Globus pallidus (tissue), 1 donor: ENCODE measurements around the gene CDC42EP4.

Source experiments
- DNase-seq: peaks from one replicate; pipeline ENCODE4 v3.0.0-alpha.2; 2015; ENCODE audit warnings: low spot score

CDC42EP4 gene, protein sequence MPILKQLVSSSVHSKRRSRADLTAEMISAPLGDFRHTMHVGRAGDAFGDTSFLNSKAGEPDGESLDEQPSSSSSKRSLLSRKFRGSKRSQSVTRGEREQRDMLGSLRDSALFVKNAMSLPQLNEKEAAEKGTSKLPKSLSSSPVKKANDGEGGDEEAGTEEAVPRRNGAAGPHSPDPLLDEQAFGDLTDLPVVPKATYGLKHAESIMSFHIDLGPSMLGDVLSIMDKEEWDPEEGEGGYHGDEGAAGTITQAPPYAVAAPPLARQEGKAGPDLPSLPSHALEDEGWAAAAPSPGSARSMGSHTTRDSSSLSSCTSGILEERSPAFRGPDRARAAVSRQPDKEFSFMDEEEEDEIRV

DNA sequence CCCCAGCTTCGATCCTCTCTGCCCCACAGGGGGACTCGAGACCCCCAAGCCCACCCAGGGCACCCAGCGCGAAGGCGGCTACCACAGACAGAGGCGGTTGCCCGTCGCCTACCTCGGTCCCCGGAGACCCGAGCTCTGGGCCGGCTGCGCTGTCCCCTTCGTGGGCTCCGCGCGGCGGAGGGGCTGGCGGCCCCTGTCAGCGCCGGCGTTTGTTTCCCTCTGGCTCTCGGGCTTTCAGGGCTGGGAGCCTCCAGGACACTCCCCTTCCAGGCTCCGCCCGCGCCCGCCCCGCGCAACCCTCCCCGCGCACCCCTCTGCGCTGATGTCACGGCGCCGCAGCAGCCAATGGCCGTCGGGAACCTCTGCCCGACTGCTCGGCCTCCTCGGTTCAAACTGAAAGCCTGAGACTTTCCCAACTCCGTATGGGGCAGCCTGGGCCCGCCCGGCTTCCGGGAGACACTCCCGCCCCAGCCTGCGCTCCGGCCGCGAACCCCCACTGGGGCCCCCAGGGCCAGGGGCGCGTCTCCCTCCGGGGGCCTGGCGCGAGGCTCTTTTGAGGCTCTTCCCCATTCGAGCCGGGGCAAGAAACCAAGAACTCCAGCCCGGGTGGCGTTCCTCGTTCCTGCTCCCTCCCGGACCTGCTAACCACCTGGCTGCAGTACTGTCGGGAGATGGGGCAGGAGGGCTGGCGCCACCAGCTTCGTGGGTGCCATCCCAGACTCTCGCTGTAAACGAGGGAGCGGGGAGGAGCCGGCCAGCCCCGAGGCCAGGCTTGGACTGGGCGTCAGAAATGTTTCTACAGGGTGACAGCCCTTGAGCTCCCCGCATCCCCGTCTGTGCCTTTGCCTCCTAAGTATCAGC, at the start of gene CDC42EP4:
Gene CDC42EP4, minus strand, starts transcription at position 221 of the 861 bp plus-strand sequence. CDS start 25,501 bp downstream, outside the sequence.
- peak; percentile 95 for DNase-seq

DNA sequence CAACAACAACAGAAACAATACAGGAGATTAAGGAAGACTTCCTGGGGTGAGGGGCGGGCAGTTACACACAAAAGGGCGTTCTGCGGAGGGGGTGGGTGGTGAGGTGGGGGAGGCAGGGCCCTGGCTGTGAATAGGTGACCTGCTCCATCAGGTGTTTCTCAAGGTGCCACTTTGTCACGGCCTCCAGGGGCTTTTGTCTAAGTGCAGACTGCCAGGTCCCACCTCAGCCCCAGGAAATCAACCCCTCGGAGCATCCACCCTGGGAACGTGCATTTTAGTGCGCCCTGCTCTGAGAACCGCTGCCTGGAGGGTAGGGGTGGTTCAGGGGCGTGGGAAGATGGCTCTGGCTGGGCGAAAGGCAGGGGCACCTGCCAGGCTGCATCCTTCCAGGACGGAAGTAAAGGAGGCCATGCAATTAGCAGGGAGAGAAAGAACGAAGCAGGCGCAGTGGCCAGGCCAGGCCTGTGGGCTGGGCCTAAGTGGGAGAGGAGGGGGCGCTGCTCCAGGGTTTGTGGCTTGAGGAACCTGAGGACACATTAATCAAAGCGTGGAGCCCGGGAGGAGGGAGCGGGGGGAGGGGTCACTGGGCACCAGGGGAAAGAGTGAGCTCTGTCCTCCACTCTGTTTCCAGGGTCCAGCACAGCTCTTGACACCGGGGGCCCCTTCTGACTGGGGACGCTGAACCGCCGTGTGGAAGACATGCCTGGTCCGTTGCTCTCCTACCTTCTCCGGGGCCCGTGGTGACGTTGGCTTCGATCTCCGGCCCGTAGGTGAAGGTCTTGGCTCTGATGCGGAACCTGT, 49.4 kb upstream of the CDC42EP4 start:
- DNase-seq, result no peak

DNA sequence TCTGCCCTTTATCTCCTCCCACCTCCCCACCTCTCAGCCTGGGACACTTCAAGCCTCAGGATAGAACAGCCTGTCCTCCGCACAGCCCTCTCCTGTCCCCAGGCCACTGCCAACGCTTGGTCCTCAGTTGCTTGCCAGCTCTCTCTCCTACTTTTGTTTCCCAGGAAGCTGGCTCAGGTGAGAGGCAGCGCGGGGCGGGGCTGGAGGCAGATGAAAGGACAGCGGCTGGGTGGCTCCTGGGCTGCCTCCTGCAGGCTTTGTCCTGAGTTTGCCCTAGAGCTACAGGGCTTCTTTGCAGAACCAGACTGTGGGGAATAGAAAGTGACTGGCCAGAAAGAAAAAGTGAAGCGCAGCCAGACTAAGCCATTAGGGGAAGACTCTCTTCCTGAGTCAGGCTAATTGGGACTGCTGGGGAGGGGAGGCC, 48.2 kb upstream of the CDC42EP4 start:
- DNase-seq, result no peak

DNA sequence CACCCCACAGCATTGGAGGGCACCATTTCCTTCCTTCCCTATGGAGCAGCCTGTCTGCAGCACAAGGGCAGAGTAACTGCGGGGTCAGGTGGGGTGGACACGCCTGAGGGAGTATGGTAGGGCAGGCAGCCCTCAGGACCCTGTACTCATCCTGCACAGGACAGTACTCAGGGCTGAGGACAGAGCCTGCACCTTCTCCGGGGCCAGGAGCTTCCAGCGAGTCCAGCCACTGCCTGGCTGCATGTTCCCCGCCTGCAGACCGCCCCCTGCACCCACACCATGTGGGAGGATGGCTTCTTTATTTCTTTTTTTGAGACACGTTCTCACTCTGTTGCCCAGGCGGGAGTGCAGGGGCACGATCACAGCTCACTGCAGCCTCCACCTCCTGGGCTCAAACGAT, 47.6 kb upstream of the CDC42EP4 start:
- DNase-seq, result no peak

DNA sequence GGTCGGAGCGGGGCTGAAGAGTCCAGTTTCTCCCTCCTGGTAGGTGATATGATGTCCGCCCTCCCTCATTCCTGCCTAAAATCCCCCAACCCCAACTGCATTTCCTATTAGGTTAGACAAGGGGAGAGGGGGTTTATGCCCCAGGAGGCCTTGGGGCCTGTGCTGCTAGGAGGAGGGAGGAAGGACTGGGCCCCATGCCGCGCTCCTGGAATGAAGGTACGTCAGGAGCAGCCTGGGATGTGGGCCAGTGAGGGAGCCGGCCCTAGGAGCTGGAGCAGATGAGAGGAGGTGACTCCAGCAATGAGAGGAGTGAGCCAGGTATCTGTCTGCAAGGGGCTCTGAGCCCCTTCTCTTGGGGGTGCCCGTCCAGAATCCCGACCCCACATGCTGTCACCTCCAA, 46.9 kb upstream of the CDC42EP4 start:
- no peak for DNase-seq

DNA sequence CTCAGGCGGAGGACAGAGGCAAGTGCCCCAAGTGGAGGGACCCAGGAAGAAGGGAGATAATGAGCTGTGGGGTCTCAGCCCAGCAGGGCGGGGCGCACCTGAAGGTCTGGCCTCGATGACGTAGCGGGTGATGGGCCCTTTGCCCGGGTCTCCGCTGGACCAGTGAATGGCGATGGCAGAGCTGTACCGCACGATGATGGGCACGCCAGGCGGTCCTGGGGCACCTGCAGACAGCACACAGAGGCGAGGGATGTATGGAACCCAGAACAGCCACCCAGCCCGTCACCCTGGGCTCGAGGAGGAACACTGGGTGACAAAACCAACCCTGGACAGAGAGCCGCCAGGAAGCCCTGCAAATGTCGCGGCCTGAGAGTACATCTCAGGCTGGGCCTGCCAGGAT, 46.2 kb upstream of the CDC42EP4 start:
- no peak for DNase-seq

DNA sequence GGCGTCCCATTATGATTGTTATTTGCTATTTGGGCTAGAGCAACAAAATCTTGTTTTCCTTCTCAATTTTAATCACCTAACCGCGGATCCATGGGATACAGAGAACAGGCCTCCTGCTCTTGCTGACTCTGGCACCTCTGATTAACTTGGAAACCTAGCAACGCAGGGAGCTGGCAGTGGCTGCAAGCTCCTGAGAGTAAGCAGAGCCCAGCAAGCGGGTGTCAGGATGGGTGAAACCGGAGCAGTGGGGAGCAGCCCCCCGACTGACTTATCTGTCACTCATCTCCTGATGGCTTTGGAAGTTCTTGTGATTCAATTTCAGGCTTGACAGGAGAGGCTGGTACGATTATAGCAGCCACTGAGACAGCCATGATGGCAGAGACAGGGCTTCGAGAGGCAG, 45.5 kb upstream of the CDC42EP4 start:
- DNase-seq, result no peak

DNA sequence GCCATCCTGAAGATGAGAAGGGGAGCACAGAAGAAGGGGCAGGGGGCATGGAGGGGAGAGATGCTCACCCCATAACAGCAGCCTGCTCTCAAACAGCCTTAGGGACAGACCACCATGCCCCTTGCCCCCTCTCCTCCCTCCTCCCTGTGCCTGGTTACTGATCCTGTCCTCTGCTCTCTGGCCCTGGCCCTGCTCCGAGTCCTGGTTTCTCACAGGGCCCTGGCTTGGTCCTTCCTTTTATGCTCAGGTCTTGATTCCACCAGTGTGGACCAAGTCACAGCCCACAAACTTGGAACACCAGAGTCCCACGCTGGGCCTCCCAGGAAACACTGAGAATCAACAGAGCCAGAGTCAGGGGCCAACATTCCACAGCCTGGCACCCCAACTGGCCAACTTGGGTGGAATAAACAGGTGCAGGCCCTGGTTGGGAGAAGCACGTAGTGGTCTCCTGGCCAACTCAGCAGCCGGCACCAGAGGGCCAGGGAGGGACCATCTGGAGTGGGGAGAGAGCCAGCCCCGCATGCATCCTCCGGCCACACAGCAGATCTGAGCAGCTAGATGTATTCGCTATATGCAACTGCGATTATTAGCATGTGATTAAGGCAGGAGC, 44.9 kb upstream of the CDC42EP4 start:
- DNase-seq, result no peak

DNA sequence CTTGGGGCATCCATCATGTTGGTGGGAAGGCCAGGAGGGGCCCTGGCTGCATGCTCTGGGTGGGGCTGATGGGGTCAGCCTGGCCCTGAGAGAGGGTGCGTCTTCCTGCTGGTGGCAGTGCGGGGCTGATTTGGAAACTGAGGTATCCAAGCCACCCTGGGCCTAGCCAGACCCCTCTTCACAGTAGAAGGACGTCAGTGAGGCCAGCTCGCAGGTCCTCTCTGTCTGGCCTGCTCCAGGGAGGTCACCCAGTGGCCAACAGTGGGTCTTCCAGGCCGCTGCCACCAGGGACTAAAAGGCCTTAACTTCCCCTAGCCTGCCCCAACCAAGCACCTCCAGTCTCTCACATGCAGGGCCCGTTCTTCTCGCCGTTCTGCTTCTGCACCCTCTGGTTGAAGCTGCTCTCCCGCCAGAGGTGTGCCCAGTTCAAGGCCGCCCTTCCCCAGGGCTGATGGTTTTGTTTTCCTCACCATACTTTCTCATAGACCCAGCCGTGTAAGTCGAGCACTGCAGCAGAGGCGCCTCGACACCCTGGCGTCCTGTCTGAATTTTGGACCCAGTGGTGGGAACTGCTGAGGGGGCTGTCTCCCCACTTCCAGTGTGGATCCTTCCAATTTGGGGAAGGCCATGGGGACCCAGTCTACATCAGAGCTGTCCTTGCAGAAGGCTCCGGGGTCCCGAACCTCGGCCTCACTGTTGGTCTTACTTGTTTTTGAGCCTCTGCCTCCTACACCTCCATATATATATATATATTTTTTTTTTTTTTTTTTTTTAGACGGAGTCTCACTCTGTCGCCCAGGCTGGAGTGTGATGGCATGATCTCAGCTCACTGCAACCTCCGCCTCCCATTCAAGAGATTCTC, 42.9 kb upstream of the CDC42EP4 start:
- DNase-seq, result no peak

DNA sequence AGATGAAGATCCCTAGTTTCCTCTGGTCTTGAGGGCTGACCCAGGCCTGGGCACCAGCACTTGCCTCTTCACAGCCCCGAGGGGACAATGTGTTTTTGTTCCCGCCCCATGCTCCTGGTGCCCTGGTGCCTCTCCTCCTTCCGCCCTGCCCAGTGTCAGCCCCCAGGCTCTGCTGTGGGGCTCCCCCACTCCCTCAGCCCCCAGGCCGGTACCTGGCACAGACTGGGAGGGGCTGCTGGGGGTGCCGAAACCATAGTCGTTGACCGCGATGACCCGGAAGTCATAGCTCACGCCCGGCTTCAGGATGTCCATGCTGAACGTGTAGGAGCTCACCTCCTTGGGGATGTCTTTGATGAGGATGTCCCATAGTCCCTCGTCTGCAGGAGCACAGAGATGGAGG, 40.5 kb upstream of the CDC42EP4 start:
- no peak for DNase-seq

DNA sequence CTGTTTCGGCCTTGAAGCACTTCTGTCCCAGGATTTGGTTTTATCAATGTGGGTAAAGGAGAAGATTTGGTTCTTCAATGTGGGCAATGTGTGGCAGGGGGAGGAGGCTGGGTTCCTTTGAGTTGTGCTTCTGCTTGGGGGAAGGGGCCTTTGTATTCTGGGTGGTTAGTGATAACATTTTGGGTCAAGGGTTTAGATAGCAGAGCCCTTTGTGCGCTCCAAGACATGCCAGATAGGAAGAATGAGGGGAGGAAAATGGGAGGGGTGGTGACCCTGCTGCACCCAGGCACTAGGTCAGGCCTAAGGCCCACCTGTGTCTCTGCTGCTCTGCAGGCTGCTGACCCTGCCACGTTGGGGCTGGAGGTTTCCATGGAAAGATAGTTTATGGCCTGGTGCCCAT, 40.0 kb upstream of the CDC42EP4 start:
- DNase-seq, result no peak

DNA sequence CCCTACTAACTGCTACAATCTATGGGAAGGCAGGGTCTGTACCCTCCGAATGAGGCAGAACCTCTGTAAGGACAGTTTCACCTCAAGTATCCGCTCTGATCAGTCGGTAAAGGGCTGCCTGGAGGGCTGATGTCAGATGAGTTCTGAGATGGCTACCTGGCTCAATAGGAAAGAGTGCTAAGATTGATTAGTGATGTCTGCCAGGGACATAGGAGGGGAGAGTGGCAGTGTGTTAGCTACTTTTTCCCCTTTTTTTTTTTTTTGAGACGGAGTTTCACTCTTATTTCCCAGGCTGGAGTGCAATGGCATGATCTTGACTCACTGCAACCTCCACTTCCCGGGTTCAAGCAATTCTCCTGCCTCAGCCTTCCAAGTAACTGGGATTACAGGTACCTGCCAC, 39.1 kb upstream of the CDC42EP4 start:
- DNase-seq, result no peak

DNA sequence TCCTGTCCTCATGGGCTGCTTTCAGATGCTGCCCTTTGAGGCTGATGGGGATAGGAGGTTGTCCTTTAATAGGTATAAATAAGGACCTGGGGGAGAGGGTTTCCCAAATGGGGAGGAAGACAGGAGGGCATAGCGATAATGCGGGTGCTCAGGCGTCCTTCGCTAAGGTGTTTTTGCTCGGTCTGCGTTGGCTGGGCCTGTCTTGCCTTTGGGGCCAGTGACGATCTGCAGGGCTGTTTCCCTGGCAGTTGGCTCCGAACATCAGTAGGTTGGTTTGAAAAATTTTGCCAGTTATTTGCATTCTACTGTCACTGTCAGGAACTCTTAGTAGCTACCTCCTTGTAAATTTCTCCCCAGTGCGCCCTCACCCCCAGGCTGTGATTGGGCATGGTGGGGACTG, 37.8 kb upstream of the CDC42EP4 start:
- no peak for DNase-seq

DNA sequence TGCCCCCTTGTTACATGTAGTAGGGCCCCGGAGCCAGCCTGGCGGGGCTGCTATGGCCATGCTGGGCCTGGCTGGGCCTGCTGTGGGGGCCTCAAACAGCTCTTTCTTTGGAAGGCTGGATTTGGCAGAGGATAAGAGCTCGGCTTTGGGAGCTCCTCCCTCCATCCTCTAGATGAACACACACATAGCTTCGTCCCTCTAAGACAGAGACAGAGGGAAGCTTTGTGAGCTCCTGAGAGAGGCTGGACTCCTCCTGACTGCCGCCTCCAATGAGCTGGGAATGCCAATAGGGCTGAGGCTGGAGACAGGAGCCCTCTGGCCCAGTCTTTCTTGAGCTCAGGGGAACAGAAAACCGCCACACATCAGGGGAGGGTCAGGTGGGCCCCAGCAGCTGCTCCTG, 37.3 kb upstream of the CDC42EP4 start:
- DNase-seq, result peak; percentile 90

DNA sequence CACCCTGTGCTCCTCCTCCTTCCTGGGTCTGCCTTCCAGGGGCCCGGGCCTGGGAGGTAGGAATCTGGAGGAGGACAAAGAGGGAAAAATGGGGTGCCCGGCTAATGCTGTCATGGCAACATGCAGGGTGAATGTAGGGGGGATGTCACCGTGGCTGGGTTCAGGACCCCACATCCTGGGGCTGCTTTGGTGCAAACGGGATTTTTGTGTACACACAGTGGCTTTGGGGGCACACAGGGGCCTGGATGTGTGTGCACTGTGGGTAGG, 37.0 kb upstream of the CDC42EP4 start:
- DNase-seq, result no peak

DNA sequence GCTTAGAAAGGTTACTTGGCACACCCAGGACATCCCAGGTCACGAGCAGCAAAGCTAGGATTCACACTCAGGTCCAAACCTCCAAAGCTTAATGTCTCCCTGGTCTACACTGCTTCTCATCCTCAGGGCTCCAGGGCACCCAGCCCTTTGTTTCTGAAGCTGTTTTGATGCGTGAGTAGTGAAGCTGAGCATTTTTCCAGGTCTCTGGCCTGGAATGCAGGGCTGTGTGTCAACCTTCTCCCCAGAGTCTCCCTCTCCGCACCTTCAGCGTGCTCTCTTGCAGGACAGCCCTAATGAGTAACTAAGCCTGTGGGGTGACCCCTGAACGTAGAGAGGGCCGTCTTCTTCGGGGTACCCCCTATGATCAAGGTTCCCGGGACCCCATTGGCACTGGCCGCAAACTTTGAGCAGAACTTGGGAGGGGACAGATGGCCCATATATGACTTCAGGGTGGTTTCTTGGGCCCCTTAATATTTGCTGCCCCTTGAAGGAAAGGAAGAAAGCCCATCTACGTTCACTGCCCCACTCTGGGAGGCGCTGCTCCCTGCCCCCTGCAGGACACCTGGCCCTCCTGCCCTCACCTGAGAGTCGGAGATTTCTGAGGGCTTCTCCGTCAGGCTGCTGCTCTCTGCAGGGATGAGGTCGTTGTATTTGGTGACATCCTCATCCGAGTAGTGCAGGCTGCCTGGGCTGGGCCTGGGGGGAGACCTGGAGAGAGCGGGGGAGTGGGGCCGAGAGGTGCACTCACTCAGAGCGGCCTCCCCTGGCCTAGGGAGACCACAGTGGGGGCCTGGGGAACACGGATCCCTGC, 36.4 kb upstream of the CDC42EP4 start:
- no peak for DNase-seq

DNA sequence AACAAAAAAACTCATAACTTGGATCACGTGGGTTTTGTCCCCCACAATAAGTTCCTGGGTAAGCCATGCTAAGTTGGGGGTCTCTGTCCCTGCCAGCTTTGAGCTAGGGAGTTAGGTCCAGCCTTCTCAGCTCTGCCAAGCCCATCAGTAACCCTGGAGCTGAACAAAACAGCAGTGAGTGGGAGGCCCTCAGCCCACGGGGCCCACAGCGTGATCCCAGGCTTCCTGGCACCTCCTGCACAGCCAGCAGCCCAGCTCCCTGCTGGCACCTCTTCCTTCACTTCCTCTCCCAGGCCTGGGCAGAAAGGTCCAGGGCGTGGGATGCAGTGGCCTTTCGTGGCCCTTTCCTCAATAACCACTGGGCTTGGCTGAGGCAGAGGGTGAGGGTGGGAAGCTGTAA, 35.5 kb upstream of the CDC42EP4 start:
- DNase-seq, result peak; percentile 82

DNA sequence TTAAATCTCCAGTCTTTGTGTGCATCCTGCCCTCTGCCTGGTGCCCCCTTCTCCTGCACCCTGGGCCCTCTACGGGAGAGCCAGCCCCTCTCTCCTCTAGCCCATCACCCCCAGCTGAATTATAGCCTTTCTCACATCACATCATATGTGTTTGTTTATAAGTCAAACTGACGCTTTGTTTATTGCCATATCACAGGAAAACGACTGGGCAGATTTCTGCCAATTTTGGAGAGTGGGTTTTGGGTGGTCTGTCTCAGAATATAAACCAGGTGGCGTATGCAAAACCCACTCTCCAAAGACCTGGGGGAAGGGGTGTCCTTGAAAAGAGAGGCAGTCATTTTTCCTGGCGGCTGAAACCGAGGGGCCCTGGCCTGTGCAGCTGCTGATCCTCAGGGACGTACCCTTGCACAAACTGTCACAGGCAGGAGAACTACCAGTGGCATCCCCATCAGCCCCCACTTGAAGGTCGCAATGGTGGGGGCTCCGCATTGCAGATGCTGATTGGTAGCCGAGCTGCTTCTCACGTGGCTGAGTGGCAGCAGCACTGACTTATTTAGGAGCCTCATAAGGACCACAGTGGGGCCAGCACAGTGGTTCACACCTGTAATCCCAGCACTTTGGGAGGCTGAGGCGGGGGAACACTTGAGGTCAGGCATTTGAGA, 34.8 kb upstream of the CDC42EP4 start:
- DNase-seq, result no peak

DNA sequence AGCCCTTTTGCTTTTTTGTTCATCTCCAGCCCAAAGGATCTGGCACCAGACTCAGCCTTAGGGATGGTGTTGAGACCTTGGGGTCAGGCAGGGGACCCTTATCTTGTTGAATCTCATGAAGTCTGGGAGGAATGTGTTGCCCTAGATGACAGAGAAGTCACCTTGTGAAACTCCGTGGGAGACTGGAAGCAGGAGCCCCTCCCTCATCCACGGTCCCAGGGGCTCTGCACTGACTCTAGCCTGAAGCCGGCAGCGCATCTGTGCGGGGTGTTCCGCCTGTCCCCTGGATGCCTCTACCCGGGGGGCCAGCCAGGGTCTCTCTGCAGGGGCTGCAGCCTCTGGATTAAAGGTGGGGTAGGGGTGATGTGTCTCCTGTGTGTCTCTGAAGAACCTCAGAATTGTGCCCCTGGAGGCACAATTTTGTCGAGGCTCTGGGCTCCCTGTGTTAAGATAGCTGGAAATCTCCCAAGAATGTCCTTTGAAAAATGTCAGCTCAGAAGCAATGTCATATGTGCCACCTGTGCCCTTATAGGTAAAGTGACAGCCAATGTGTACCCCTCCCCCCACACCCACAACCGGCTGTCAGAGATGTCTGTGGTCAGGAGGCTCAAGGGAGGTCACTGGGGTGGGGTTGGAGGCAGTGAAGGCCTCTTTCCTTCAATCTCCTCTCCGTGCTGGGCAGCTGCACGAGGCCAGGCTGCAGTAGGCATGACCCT, 32.1 kb upstream of the CDC42EP4 start:
- no peak for DNase-seq
